ENCODE measurements around the gene ARHGEF2. TPM values are rescaled to one million over a fixed set of nuclear protein-coding genes. Genes with fewer than 3 reads are reported as not detected.
A peak's percentile ranks its signal among the peaks of the same experiment; 100 is the strongest.

Gene ARHGEF2
- polyA plus RNA-seq, 2 of the 4 experiments (the other 2 are of a cell fraction), result 21.3 to 67.4 TPM

- no peak for DNase-seq (ENCODE audit: low read depth in 1 of 2, low spot score in 1 of 2)
- no peak for FAIRE-seq
- Histone ChIP-seq H3K4me3 (no peak overlapping the region), H3K4me1 (peaks cover 20% of the 10 kb centered on the region), H3K27ac (no peak overlapping the region), H3K9me3 (no peaks in the 10 kb centered on the region), H3K4me2 (no peak overlapping the region)
- no peak for ATAC-seq
- 72% methylated on average over 6 of the region's 6 CpGs for WGBS (ENCODE audit: missing lambda C conversion rate)
- POLR2A ChIA-PET, result interaction anchor here (0.7 kb wide), 1 partner anchor 30 kb away, joined by 3 read pairs; no protein-coding TSS in a partner anchor
- TF ChIP-seq KDM1A (IDR thresholded peaks at IDR 0.05; ENCODE audit: low read depth) (no peak), ZNF302 (CRISPR knock-in tag; IDR thresholded peaks at IDR 0.05) (no peak), HES2 (IDR thresholded peaks at IDR 0.05) (no peak), SREBF2 (IDR thresholded peaks at IDR 0.05) (no peak), EP300 (IDR thresholded peaks at IDR 0.05) (no peak), ESRRA (IDR thresholded peaks at IDR 0.05; ENCODE audit: borderline replicate concordance, low read length) (no peak)
- CTCF ChIA-PET, result interaction anchor here (0.7 to 1.9 kb wide), 3 partner anchors 16 to 152 kb away, joined by 3 to 4 read pairs (median 3); no protein-coding TSS in a partner anchor
These were observed 64.2 kb downstream of the ARHGEF2 start for GRCh38 chr1:155913969-155914757.

GRCh38 chr1:155912056-155912536, 66.3 kb downstream of the ARHGEF2 start:
- H3K4me3 ChIP-seq, result no peak overlapping the region; the same call in 2 of the 3 replicates
- H3K4me1 ChIP-seq, result peaks cover 20% of the 10 kb centered on the region
- TF ChIP-seq CBX2 (IDR thresholded peaks at IDR 0.05; ENCODE audit: borderline replicate concordance, low read depth) (no peak), FOSL2 (IDR thresholded peaks at IDR 0.05) (no peak), FOSL2 (CRISPR knock-in tag; IDR thresholded peaks at IDR 0.05) (0 out of 2 replicates have a peak, but pooled peaks have one; percentile 16)
- no peak for ATAC-seq
- no peak overlapping the region; a peak in 1 of 6 replicates for H3K27ac ChIP-seq
- no peaks in the 10 kb centered on the region for H3K9me3 ChIP-seq
- DNase-seq (ENCODE audit: low read depth in 1 of 2, low spot score in 1 of 2), result no peak
- 76% methylated on average over 11 of the region's 11 CpGs for WGBS (ENCODE audit: missing lambda C conversion rate)
- FAIRE-seq, result no peak
- peak overlapping the region; percentile 80 for H3K4me2 ChIP-seq
- POLR2A ChIA-PET, result no interaction called here
- CTCF ChIA-PET, result interaction anchor here (0.8 to 1.5 kb wide), 3 partner anchors 17 to 26 kb away, joined by 3 to 4 read pairs (median 3); no protein-coding TSS in a partner anchor

- Histone ChIP-seq H3K4me2 (peak within 1 kb of the TSS; percentile 80), H3K27ac (peak within 1 kb of the TSS; percentile 84 to 96), H3K9me3 (no peaks in the 10 kb centered on the region), H3K4me1 (peaks cover 20% of the 10 kb centered on the region), H3K4me3 (peak within 1 kb of the TSS; percentile 67)
- WGBS (ENCODE audit: missing lambda C conversion rate), result 10% methylated on average over 18 of the region's 34 CpGs
- no peak for FAIRE-seq
- peak; percentile 84 to 86 for DNase-seq (ENCODE audit: low read depth in 1 of 2, low spot score in 1 of 2)
- CTCF ChIA-PET, result interaction anchor here (0.8 to 1.5 kb wide), 3 partner anchors 16 to 27 kb away, joined by 3 to 4 read pairs (median 3); no protein-coding TSS in a partner anchor
- POLR2A ChIA-PET, result interaction anchor here (1.0 kb wide), 1 partner anchor 29 kb away, joined by 3 read pairs; no protein-coding TSS in a partner anchor
- peak; percentile 94 to 96 for ATAC-seq
- TF ChIP-seq PBX3 (IDR thresholded peaks at IDR 0.05) (peak; percentile 74), ZSCAN20 (CRISPR knock-in tag; IDR thresholded peaks at IDR 0.05) (no peak), HOXA7 (CRISPR knock-in tag; IDR thresholded peaks at IDR 0.05) (peak; percentile 61; the same call in 1 of the 2 replicates), USF2 (IDR thresholded peaks at IDR 0.05) (no peak), CHD2 (IDR thresholded peaks at IDR 0.05; ENCODE audit: low read length, partially characterized antibody) (no peak), BCL3 (IDR thresholded peaks at IDR 0.05) (no peak), GATA3 (IDR thresholded peaks at IDR 0.05; ENCODE audit: borderline replicate concordance) (no peak), HES2 (IDR thresholded peaks at IDR 0.05) (no peak), HOXB13 (CRISPR knock-in tag; IDR thresholded peaks at IDR 0.05; ENCODE audit: low read depth) (no peak), HEYL (CRISPR knock-in tag; IDR thresholded peaks at IDR 0.05) (no peak), JUNB (IDR thresholded peaks at IDR 0.05) (no peak), NR3C1 (IDR thresholded peaks at IDR 0.05) (no peak), FOSL2 (IDR thresholded peaks at IDR 0.05) (no peak), FOSL2 (CRISPR knock-in tag; IDR thresholded peaks at IDR 0.05) (no peak), ELK1 (IDR thresholded peaks at IDR 0.05; ENCODE audit: low read depth, low read length) (no peak), JUN (IDR thresholded peaks at IDR 0.05) (peak; percentile 3 to 80; a peak in 4 of 5 replicates), SMC3 (IDR thresholded peaks at IDR 0.05) (no peak), MYC (IDR thresholded peaks at IDR 0.05; ENCODE audit: borderline replicate concordance, low read length) (no peak), SREBF2 (IDR thresholded peaks at IDR 0.05) (no peak), TFCP2L1 (CRISPR knock-in tag; IDR thresholded peaks at IDR 0.05) (0 out of 2 replicates have a peak, but pooled peaks have one; percentile 29), EHMT2 (IDR thresholded peaks at IDR 0.05; ENCODE audit: low read depth) (no peak)
These were observed 66.9 kb downstream of the ARHGEF2 start, which contains the start of gene RIT1 for GRCh38 chr1:155911156-155912055. TSS of gene RIT1 (minus strand) at chr1:155911349. CDS start at chr1:155910761, 588 bp downstream.
